ENCODE data around the gene E2F4.

- TF ChIP-seq, protein P1, sequence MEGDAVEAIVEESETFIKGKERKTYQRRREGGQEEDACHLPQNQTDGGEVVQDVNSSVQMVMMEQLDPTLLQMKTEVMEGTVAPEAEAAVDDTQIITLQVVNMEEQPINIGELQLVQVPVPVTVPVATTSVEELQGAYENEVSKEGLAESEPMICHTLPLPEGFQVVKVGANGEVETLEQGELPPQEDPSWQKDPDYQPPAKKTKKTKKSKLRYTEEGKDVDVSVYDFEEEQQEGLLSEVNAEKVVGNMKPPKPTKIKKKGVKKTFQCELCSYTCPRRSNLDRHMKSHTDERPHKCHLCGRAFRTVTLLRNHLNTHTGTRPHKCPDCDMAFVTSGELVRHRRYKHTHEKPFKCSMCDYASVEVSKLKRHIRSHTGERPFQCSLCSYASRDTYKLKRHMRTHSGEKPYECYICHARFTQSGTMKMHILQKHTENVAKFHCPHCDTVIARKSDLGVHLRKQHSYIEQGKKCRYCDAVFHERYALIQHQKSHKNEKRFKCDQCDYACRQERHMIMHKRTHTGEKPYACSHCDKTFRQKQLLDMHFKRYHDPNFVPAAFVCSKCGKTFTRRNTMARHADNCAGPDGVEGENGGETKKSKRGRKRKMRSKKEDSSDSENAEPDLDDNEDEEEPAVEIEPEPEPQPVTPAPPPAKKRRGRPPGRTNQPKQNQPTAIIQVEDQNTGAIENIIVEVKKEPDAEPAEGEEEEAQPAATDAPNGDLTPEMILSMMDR (IDR thresholded peaks at IDR 0.05): no peak
- no peak for TF ChIP-seq POLR2A (IDR thresholded peaks at IDR 0.05)
Measured at GRCh38 chr16:67193536-67193935, 1.6 kb downstream of the E2F4 start.

Data from testis (tissue), 2 donors.